CD4-positive, alpha-beta memory T cell (primary cell): ENCODE data around the gene CRYBB3. TPM values are rescaled to one million over a fixed set of nuclear protein-coding genes. Genes with fewer than 3 reads are reported as not detected.

Source experiments
- CTCF ChIA-PET: fragments of 350-600 bp; sonication (Branson Sonifier 250); formaldehyde crosslinking; loops from one replicate; lab custom pipeline; 2021; ENCODE audit warnings: inconsistent platforms; ENCODE audit not compliant: partially characterized antibody; lab: Charles Lee
- POLR2A ChIA-PET: fragments of 350-600 bp; sonication (Branson Sonifier 250); formaldehyde crosslinking; loops from one replicate; lab custom pipeline; 2021; ENCODE audit not compliant: partially characterized antibody; lab: Charles Lee
- DNase-seq, 5 donors: peaks; one replicate each; pipeline versions ENCODE4 v3.0.0 to v3.0.0-alpha.2; 2020 to 2022; ENCODE audit warnings: mixed read lengths in 1 of 5
- H3K27ac ChIP-seq: one replicate; pipeline ENCODE4 v1.7.0; 2013; ENCODE audit warnings: low read depth, low read length
- H3K27me3 ChIP-seq: 2 replicates; pipeline ENCODE4 v1.7.0; 2013; ENCODE audit warnings: mild to moderate bottlenecking, low read length, moderate library complexity; ENCODE audit not compliant: insufficient read depth
- H3K36me3 ChIP-seq: 2 replicates; pipeline ENCODE4 v1.7.0; 2013; ENCODE audit warnings: mild to moderate bottlenecking, low read length, moderate library complexity; ENCODE audit not compliant: insufficient read depth
- H3K4me1 ChIP-seq: 2 replicates; pipeline ENCODE4 v1.7.0; 2013; ENCODE audit warnings: mild to moderate bottlenecking, low read length, moderate library complexity; ENCODE audit not compliant: insufficient read depth
- H3K4me3 ChIP-seq, 2 donors: one replicate each; pipeline ENCODE4 v1.7.0; 2013; ENCODE audit warnings: low read length in 2 of 2, mild to moderate bottlenecking in 1 of 2
- H3K9me3 ChIP-seq, 2 donors: one replicate each; pipeline ENCODE4 v1.7.0; 2013; ENCODE audit warnings: low read length in 2 of 2, control low read depth in 1 of 2; ENCODE audit not compliant: control insufficient read depth in 1 of 2
- H3K27ac Mint-ChIP-seq, 7 donors: one replicate each; pipeline ENCODE4 v1.8.0; 2020 to 2021; ENCODE audit warnings: mixed read lengths in 7 of 7, mild to moderate bottlenecking in 6 of 7, inconsistent platforms in 3 of 7, moderate library complexity in 3 of 7
- H3K27me3 Mint-ChIP-seq, 2 donors: one replicate each; pipeline ENCODE4 v1.8.0; 2020 to 2021; ENCODE audit warnings: mixed read lengths in 2 of 2
- H3K36me3 Mint-ChIP-seq, 2 donors: one replicate each; pipeline ENCODE4 v1.8.0; 2020 to 2021; ENCODE audit warnings: mixed read lengths in 2 of 2, inconsistent platforms in 1 of 2, mild to moderate bottlenecking in 1 of 2
- H3K4me1 Mint-ChIP-seq, 4 donors: one replicate each; pipeline ENCODE4 v1.8.0; 2020 to 2021; ENCODE audit warnings: mixed read lengths in 4 of 4, mild to moderate bottlenecking in 1 of 4
- H3K4me3 Mint-ChIP-seq, 8 donors: one replicate each; pipeline ENCODE4 v1.8.0; 2020 to 2021; ENCODE audit warnings: mixed read lengths in 8 of 8, mild to moderate bottlenecking in 7 of 8, moderate library complexity in 6 of 8, inconsistent platforms in 3 of 8
- H3K9me3 Mint-ChIP-seq, 8 donors: one replicate each; pipeline ENCODE4 v1.8.0; 2020 to 2021; ENCODE audit warnings: mixed read lengths in 8 of 8, mild to moderate bottlenecking in 5 of 8, inconsistent platforms in 3 of 8, moderate library complexity in 1 of 8
- intact Hi-C: fragments of 100-400 bp; cut with micrococcal nuclease; formaldehyde crosslinking; loops from one replicate; pipeline ENCODE4 v1.15.1; 2023
- polyA plus RNA-seq, 2 donors: library from polyadenylated mRNA; unstranded; fragments of 300-500 nt; fragmentation: Illumina TruSeq; gene quantifications; one replicate each; pipeline ENCODE4 v1.2.3, GENCODE V29; 2021
- total RNA-seq, 2 experiments: library from RNA; stranded (reverse); gene quantifications; one replicate each; pipeline ENCODE4 v1.2.3, GENCODE V29; 2021

The CRYBB3 gene
- total and polyA plus RNA-seq, 4 experiments from 2014 or later: not detected

DNA sequence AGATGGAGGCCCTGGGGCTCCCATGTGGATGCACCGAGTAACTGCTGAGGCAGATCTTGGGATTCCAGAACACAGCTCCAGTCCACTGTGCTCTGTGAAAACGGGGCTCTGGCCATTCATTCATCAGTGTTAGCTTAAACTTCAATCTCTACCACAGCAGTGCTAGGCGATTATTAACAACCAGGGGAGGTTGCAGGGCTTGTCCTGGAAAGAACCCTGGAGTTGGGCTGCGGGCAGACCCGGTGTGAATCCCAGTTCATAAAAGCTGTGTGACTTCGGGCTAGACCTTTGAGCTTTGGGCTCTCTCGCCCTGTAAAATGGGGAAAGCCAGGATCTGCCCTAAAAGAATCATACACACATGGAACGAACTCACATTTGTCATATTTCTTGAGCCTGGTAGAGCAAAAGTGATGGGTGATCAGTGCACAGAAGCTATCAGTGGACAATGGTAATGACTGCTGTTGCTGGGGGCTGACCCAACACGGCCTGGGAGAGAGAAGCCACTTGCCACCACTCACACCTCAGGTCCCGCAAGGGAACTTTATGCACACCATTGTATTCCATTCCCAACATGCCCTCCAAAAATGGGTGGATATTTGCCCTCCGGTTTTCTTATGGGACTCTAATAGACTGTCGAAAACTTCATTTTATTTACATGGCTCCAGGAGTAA is 15.6 kb upstream of the CRYBB3 start:
- intact Hi-C loops: no loop called here
- ChIA-PET CTCF (no interaction called here), POLR2A (no interaction called here)
- no peaks in the 10 kb centered on the region for H3K27me3 ChIP-seq
- H3K36me3 ChIP-seq: no peaks in the 10 kb centered on the region
- no peaks in the 10 kb centered on the region for H3K9me3 ChIP-seq
- H3K27ac Mint-ChIP-seq: no peak overlapping the region
- H3K4me1 Mint-ChIP-seq: no peaks in the 10 kb centered on the region
- H3K4me1 ChIP-seq: no peaks in the 10 kb centered on the region
- H3K9me3 Mint-ChIP-seq: peaks cover 0 to 8% (median 4%) of the 10 kb centered on the region in 8 donors
- peaks cover 8 to 12% of the 10 kb centered on the region in 2 donors for H3K36me3 Mint-ChIP-seq
- no peak overlapping the region for H3K4me3 ChIP-seq
- no peak overlapping the region for H3K27ac ChIP-seq
- no peaks in the 10 kb centered on the region for H3K27me3 Mint-ChIP-seq
- no peak for DNase-seq
- H3K4me3 Mint-ChIP-seq: no peak overlapping the region

DNA sequence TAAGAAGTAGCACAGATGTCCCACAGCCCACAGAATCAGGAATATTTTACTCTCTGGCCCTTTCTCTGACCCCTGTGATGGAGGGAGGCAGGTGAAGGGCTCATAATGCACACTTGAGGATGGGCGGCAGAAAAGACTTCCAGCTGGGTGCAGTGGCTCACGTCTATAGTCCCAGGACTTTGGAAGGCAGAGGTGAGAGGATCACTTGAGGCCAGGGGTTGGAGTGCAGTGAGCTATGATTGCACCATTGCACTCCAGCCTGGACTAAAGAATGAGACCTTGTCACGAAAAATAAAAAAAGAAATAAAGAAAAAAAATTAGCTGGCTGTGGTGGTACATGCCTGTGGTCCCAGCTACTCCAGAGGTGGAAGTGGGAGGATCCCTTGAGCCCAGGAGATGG is 13.5 kb upstream of the CRYBB3 start:
- Mint-ChIP-seq H3K27me3 (no peaks in the 10 kb centered on the region), H3K36me3 (peaks cover 4% of the 10 kb centered on the region in 2 donors), H3K27ac (no peak overlapping the region), H3K4me3 (no peak overlapping the region), H3K9me3 (peaks cover 0 to 3% (median 0%) of the 10 kb centered on the region in 8 donors), H3K4me1 (no peaks in the 10 kb centered on the region)
- no peak for DNase-seq
- H3K36me3 ChIP-seq: no peaks in the 10 kb centered on the region
- intact Hi-C loops: no loop called here
- ChIA-PET CTCF (interaction anchor here (1.3 kb wide), 1 partner anchor 16 kb away, joined by 5 read pairs; no protein-coding TSS in a partner anchor), POLR2A (no interaction called here)
- H3K27ac ChIP-seq: no peak overlapping the region
- H3K27me3 ChIP-seq: no peaks in the 10 kb centered on the region
- no peaks in the 10 kb centered on the region for H3K9me3 ChIP-seq
- H3K4me1 ChIP-seq: no peaks in the 10 kb centered on the region
- H3K4me3 ChIP-seq: no peak overlapping the region

DNA sequence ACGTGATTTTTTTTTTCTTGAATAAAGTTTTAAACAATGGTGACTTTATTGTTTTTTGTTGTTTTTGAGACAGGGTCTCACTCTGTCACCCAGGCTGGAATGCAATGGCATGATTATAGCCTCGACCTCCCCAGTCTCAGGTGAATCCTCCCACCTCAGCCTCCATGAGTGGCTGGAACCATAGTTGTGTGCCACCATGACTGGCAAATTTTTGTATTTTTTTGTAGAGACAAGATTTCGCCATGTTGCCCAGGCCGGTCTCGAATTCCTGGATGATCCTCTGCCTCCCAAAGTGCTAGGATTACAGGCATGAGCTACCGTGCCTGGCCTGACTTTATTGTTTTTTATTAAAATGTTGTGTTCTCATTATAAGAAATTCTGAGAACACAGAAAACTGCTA is 12.2 kb upstream of the CRYBB3 start:
- no peak for DNase-seq
- H3K27me3 ChIP-seq: no peaks in the 10 kb centered on the region
- Mint-ChIP-seq H3K9me3 (peaks cover 0 to under 1% (median 0%) of the 10 kb centered on the region in 8 donors), H3K27ac (no peak overlapping the region), H3K27me3 (no peaks in the 10 kb centered on the region), H3K4me1 (no peaks in the 10 kb centered on the region), H3K36me3 (peaks cover 0 to 4% of the 10 kb centered on the region in 2 donors), H3K4me3 (no peak overlapping the region)
- CTCF ChIA-PET: no interaction called here
- intact Hi-C loops: no loop called here
- POLR2A ChIA-PET: no interaction called here
- no peak overlapping the region for H3K27ac ChIP-seq
- H3K4me3 ChIP-seq: no peak overlapping the region
- H3K9me3 ChIP-seq: no peaks in the 10 kb centered on the region
- no peaks in the 10 kb centered on the region for H3K36me3 ChIP-seq
- no peaks in the 10 kb centered on the region for H3K4me1 ChIP-seq

DNA sequence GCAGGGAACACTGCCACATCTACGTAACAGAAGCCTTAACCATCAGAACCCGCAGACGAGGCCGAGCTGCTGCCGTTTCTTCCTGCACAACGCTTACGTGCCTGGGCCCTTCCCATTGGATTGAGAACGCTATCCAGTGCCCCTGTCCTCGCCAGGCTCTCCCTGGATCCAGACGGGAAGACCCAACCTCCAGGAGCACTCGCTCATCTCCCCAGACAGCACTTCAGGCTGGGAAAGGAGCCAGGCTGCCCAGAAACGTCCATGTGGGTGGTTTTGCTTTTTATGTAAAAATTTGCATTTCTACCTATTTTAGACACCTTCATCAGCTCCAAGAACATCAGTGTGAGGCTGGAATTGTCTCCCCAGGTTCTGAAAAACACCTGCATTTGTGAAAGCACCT is 7.3 kb upstream of the CRYBB3 start:
- no peaks in the 10 kb centered on the region for H3K9me3 ChIP-seq
- Mint-ChIP-seq H3K27me3 (no peaks in the 10 kb centered on the region), H3K4me1 (no peaks in the 10 kb centered on the region), H3K4me3 (no peak overlapping the region), H3K27ac (no peak overlapping the region), H3K36me3 (peaks cover 0 to 3% of the 10 kb centered on the region in 2 donors), H3K9me3 (peaks cover 0 to 1% (median 0%) of the 10 kb centered on the region in 8 donors)
- no peaks in the 10 kb centered on the region for H3K36me3 ChIP-seq
- intact Hi-C loops: no loop called here
- POLR2A ChIA-PET: no interaction called here
- DNase-seq: no peak
- CTCF ChIA-PET: interaction anchor here (1.5 to 3.2 kb wide), 2 partner anchors 10 to 12 kb away, joined by 4 to 15 read pairs; no protein-coding TSS in a partner anchor
- no peaks in the 10 kb centered on the region for H3K4me1 ChIP-seq
- no peaks in the 10 kb centered on the region for H3K27me3 ChIP-seq
- H3K27ac ChIP-seq: no peak overlapping the region
- H3K4me3 ChIP-seq: no peak overlapping the region

DNA sequence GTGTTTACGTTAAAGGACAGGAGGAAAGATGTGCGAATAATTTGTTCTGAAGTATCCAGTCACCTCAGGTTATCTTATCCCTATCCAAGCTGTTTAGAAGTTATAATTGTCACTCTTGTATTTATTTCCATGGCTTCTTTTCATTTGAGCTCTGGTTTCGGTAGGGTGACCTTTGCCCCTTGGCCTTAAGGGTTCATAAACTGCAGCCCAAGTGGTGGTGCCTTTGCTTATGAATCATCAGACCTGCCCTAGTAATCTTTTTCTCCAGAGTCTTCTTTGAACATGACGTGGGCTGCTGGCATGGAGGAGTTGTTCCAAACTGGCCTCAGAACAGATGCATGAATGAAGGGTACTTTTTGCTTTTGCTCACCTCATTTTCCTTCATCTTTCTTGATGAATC is 6.5 kb upstream of the CRYBB3 start:
- intact Hi-C loops: no loop called here
- ChIA-PET CTCF (interaction anchor here (1.4 to 1.5 kb wide), 2 partner anchors 9 to 12 kb away, joined by 4 read pairs; no protein-coding TSS in a partner anchor), POLR2A (no interaction called here)
- no peak overlapping the region for H3K4me3 ChIP-seq
- H3K4me1 ChIP-seq: no peaks in the 10 kb centered on the region
- peak overlapping the region in 2 of 7 donors; percentile 18 for H3K27ac Mint-ChIP-seq
- H3K27me3 Mint-ChIP-seq: no peaks in the 10 kb centered on the region
- no peaks in the 10 kb centered on the region for H3K9me3 ChIP-seq
- H3K27me3 ChIP-seq: no peaks in the 10 kb centered on the region
- no peaks in the 10 kb centered on the region for H3K4me1 Mint-ChIP-seq
- H3K36me3 ChIP-seq: no peaks in the 10 kb centered on the region
- DNase-seq: no peak
- H3K4me3 Mint-ChIP-seq: no peak overlapping the region
- H3K27ac ChIP-seq: no peak overlapping the region
- H3K9me3 Mint-ChIP-seq: peaks cover 0 to 1% (median 0%) of the 10 kb centered on the region in 8 donors
- H3K36me3 Mint-ChIP-seq: peaks cover 0 to 3% of the 10 kb centered on the region in 2 donors

DNA sequence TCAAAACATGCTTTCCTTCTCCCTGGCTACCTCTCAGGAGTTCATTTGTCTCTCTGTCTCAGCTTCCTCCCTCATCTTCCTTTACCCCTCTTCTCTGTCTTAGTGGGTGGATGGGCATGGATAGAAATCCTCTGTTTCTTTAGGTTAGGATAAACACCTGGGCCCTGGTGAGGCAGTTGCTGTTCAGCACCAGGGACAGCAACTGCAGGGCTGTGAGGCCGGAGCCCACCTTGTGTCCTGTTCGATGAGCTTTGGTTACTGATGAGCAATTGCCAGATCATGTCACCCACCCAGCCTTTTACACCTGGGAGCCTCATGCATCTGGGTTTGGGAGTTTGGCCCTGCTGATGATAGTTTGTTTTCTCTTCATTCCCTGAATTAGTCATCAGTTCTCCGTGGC is 6.1 kb upstream of the CRYBB3 start:
- no peak overlapping the region for H3K27ac ChIP-seq
- no peaks in the 10 kb centered on the region for H3K9me3 ChIP-seq
- Mint-ChIP-seq H3K9me3 (peaks cover 0 to 1% (median 0%) of the 10 kb centered on the region in 8 donors), H3K27ac (peak overlapping the region in 2 of 7 donors; percentile 18), H3K27me3 (no peaks in the 10 kb centered on the region), H3K4me1 (no peaks in the 10 kb centered on the region), H3K4me3 (no peak overlapping the region), H3K36me3 (peaks cover 0 to 3% of the 10 kb centered on the region in 2 donors)
- ChIA-PET CTCF (interaction anchor here (1.4 to 1.5 kb wide), 2 partner anchors 9 to 11 kb away, joined by 4 read pairs; no protein-coding TSS in a partner anchor), POLR2A (no interaction called here)
- no peaks in the 10 kb centered on the region for H3K36me3 ChIP-seq
- no peak for DNase-seq
- no peaks in the 10 kb centered on the region for H3K4me1 ChIP-seq
- intact Hi-C loops: no loop called here
- no peak overlapping the region for H3K4me3 ChIP-seq
- H3K27me3 ChIP-seq: no peaks in the 10 kb centered on the region

DNA sequence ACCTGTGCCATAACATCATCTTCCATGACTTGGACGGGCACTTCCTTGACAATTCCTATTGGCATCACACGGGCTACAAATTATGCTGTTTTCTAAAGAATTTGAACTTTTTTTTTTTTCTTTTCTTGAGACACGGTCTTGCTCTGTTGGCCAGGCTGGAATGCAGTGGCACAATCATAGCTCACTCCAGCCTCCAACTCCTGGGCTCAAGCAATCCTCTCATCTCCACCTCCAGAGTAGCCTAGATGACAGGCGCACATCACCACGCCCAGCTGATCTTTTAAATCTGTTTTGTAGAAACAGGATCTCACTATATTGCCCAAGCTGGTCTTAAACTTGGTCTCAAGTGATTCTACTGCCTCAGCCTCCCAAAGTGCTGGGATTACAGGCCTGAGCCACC is 3.3 kb upstream of the CRYBB3 start:
- Mint-ChIP-seq H3K27me3 (no peaks in the 10 kb centered on the region), H3K4me3 (no peak overlapping the region), H3K4me1 (peaks cover 0 to 2% (median 0%) of the 10 kb centered on the region in 4 donors), H3K36me3 (peaks cover 0 to 3% of the 10 kb centered on the region in 2 donors), H3K9me3 (peaks cover 0 to 1% (median 0%) of the 10 kb centered on the region in 8 donors), H3K27ac (peak overlapping the region in 1 of 7 donors; percentile 23)
- Histone ChIP-seq H3K36me3 (no peaks in the 10 kb centered on the region), H3K27me3 (no peaks in the 10 kb centered on the region), H3K9me3 (no peaks in the 10 kb centered on the region), H3K4me1 (no peaks in the 10 kb centered on the region), H3K27ac (no peak overlapping the region), H3K4me3 (no peak overlapping the region)
- intact Hi-C loops: no loop called here
- ChIA-PET CTCF (no interaction called here), POLR2A (no interaction called here)
- DNase-seq: no peak
